Measurements from ENCODE around the gene STUM. TPM values are rescaled to one million over a fixed set of nuclear protein-coding genes. Genes with fewer than 3 reads are reported as not detected.
"Not testable (repeated sequence)": the region's sequence is repeated elsewhere in the genome, so short reads cannot be mapped to it uniquely, and the experiment has no call there.

Gene STUM
- total RNA-seq (0.07 and 0.16 TPM in 2 replicates), polyA plus RNA-seq (0.06 TPM in 1 of 2 replicates, not detected in the other)

GRCh38 chr1:226548256-226549093 is at the start of gene STUM:
Gene STUM (plus strand): TSS chr1:226548764. CDS start chr1:226548905, 141 bp downstream.
- Histone ChIP-seq H3K79me2 (no peaks in the 10 kb centered on the region), H3K4me1 (ENCODE audit: insufficient read depth) (peaks cover 23% of the 10 kb centered on the region), H3K4me2 (peak within 1 kb of the TSS; percentile 98), H4K20me1 (ENCODE audit: insufficient read depth, poor library complexity, severe bottlenecking) (no peaks in the 10 kb centered on the region), H3K36me3 (replicated peaks; ENCODE audit: insufficient read depth, low read depth) (no peaks in the 10 kb centered on the region), H3K9me2 (replicated peaks; ENCODE audit: insufficient read depth) (no peaks in the 10 kb centered on the region), H3K27me3 (peaks cover 41% of the 10 kb centered on the region), H2AFZ (peak within 1 kb of the TSS; percentile 48), H3K27ac (no peak within 1 kb of the TSS), H3K9me3 (ENCODE audit: low read depth) (no peaks in the 10 kb centered on the region), H3K4me3 (peak within 1 kb of the TSS; percentile 29)
- 2% methylated on average over 34 of the region's 82 CpGs for WGBS (ENCODE audit: low lambda C conversion rate, missing lambda C conversion rate)
- DNase-seq (ENCODE audit: low spot score): peak; percentile 73
- TF ChIP-seq EZH2 (IDR thresholded peaks at IDR 0.05; ENCODE audit: borderline replicate concordance) (peak; percentile 86), CTCF (IDR thresholded peaks at IDR 0.05; ENCODE audit: poor library complexity) (no peak), EZH2phosphoT487 (IDR thresholded peaks at IDR 0.05; ENCODE audit: low read depth, severe bottlenecking, unreplicated experiment) (peak; percentile 30)

GRCh38 chr1:226499699-226500098 is 48.9 kb upstream of the STUM start:
- not testable (repeated sequence) for H3K9me3 ChIP-seq (ENCODE audit: low read depth)

GRCh38 chr1:226506021-226506420 is 42.5 kb upstream of the STUM start:
- H3K36me3 ChIP-seq (replicated peaks; ENCODE audit: insufficient read depth, low read depth): no peaks in the 10 kb centered on the region
- H3K9me3 ChIP-seq (ENCODE audit: low read depth): no peaks in the 10 kb centered on the region
- H3K27ac ChIP-seq: no peak overlapping the region

More at GRCh38 chr1:226499699-226500098, 48.9 kb upstream of the STUM start:
- not testable (repeated sequence) for H2AFZ ChIP-seq; DNase-seq (ENCODE audit: low spot score); H3K36me3 ChIP-seq (replicated peaks; ENCODE audit: insufficient read depth, low read depth); H4K20me1 ChIP-seq (ENCODE audit: insufficient read depth, poor library complexity, severe bottlenecking); H3K27ac ChIP-seq; H3K9me2 ChIP-seq (replicated peaks; ENCODE audit: insufficient read depth); H3K4me3 ChIP-seq; H3K4me1 ChIP-seq (ENCODE audit: insufficient read depth); H3K79me2 ChIP-seq; H3K4me2 ChIP-seq
- peaks cover 11% of the 10 kb centered on the region for H3K27me3 ChIP-seq
- 90% methylated on average over 3 of the region's 3 CpGs for WGBS (ENCODE audit: low lambda C conversion rate, missing lambda C conversion rate)

More at GRCh38 chr1:226506021-226506420, 42.5 kb upstream of the STUM start:
- H3K27me3 ChIP-seq: peaks cover 11% of the 10 kb centered on the region
- H2AFZ ChIP-seq: no peak overlapping the region
- no peak for TF ChIP-seq EZH2 (IDR thresholded peaks at IDR 0.05; ENCODE audit: borderline replicate concordance)
- no peak for TF ChIP-seq EZH2phosphoT487 (IDR thresholded peaks at IDR 0.05; ENCODE audit: low read depth, severe bottlenecking, unreplicated experiment)
- TF ChIP-seq CTCF (IDR thresholded peaks at IDR 0.05; ENCODE audit: poor library complexity): no peak
- H3K9me2 ChIP-seq (replicated peaks; ENCODE audit: insufficient read depth): no peaks in the 10 kb centered on the region
- 61% methylated on average over 2 of the region's 2 CpGs for WGBS (ENCODE audit: low lambda C conversion rate, missing lambda C conversion rate)
- H4K20me1 ChIP-seq (ENCODE audit: insufficient read depth, poor library complexity, severe bottlenecking): no peaks in the 10 kb centered on the region
- no peak overlapping the region for H3K4me3 ChIP-seq
- no peaks in the 10 kb centered on the region for H3K4me1 ChIP-seq (ENCODE audit: insufficient read depth)
- H3K4me2 ChIP-seq: no peak overlapping the region
- H3K79me2 ChIP-seq: no peaks in the 10 kb centered on the region
- DNase-seq (ENCODE audit: low spot score): no peak
